Measurements from ENCODE around the gene FCSK.

The FCSK gene

DNA sequence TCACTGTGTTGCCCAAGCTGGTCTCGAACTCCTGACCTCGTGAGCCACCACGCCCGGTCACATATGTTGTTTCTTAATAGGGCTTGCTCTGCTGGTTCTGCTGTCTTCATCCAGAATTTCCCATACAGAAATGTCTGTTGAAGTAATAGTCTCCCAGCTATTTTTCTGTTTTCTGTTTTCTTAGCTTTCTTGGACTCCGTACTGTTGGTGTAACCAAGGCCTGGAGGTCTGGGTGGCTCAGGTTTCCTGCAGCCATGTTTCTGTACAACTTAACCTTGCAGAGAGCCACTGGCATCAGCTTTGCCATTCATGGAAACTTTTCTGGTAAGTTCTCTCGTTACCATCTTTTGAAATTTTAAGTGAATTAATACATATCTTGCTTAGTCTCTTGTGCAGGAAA, 72.0 kb downstream of the FCSK start:
- no peak for DNase-seq (ENCODE audit: low read depth in 1 of 2, low spot score in 1 of 2)
- peak overlapping the region; percentile 95 for H3K27ac ChIP-seq (replicated peaks)
- no peaks in the 10 kb centered on the region for H3K27me3 ChIP-seq (ENCODE audit: insufficient read depth, poor library complexity, severe bottlenecking)
- TF ChIP-seq POLR2AphosphoS5 (IDR thresholded peaks at IDR 0.05; ENCODE audit: low read depth) (no peak), SPI1 (IDR thresholded peaks at IDR 0.05; ENCODE audit: borderline replicate concordance, low read depth) (no peak), GABPA (IDR thresholded peaks at IDR 0.05; ENCODE audit: low read depth) (no peak)
- TF ChIP-seq, protein P1, sequence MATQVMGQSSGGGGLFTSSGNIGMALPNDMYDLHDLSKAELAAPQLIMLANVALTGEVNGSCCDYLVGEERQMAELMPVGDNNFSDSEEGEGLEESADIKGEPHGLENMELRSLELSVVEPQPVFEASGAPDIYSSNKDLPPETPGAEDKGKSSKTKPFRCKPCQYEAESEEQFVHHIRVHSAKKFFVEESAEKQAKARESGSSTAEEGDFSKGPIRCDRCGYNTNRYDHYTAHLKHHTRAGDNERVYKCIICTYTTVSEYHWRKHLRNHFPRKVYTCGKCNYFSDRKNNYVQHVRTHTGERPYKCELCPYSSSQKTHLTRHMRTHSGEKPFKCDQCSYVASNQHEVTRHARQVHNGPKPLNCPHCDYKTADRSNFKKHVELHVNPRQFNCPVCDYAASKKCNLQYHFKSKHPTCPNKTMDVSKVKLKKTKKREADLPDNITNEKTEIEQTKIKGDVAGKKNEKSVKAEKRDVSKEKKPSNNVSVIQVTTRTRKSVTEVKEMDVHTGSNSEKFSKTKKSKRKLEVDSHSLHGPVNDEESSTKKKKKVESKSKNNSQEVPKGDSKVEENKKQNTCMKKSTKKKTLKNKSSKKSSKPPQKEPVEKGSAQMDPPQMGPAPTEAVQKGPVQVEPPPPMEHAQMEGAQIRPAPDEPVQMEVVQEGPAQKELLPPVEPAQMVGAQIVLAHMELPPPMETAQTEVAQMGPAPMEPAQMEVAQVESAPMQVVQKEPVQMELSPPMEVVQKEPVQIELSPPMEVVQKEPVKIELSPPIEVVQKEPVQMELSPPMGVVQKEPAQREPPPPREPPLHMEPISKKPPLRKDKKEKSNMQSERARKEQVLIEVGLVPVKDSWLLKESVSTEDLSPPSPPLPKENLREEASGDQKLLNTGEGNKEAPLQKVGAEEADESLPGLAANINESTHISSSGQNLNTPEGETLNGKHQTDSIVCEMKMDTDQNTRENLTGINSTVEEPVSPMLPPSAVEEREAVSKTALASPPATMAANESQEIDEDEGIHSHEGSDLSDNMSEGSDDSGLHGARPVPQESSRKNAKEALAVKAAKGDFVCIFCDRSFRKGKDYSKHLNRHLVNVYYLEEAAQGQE (IDR thresholded peaks at IDR 0.05; ENCODE audit: insufficient replicate concordance, low read depth) = no peak
- TF ChIP-seq, protein P2, sequence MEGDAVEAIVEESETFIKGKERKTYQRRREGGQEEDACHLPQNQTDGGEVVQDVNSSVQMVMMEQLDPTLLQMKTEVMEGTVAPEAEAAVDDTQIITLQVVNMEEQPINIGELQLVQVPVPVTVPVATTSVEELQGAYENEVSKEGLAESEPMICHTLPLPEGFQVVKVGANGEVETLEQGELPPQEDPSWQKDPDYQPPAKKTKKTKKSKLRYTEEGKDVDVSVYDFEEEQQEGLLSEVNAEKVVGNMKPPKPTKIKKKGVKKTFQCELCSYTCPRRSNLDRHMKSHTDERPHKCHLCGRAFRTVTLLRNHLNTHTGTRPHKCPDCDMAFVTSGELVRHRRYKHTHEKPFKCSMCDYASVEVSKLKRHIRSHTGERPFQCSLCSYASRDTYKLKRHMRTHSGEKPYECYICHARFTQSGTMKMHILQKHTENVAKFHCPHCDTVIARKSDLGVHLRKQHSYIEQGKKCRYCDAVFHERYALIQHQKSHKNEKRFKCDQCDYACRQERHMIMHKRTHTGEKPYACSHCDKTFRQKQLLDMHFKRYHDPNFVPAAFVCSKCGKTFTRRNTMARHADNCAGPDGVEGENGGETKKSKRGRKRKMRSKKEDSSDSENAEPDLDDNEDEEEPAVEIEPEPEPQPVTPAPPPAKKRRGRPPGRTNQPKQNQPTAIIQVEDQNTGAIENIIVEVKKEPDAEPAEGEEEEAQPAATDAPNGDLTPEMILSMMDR (IDR thresholded peaks at IDR 0.05; ENCODE audit: insufficient read depth, low read length) = no peak
- peak overlapping the region; percentile 52 for H3K4me3 ChIP-seq (replicated peaks; ENCODE audit: insufficient read depth, low read length)

GRCh38 chr16:70527315-70527996, 73.1 kb downstream of the FCSK start:
- Histone ChIP-seq H3K4me3 (replicated peaks; ENCODE audit: insufficient read depth, low read length) (peak overlapping the region; percentile 52), H3K27me3 (ENCODE audit: insufficient read depth, poor library complexity, severe bottlenecking) (no peaks in the 10 kb centered on the region), H3K27ac (replicated peaks) (no peak overlapping the region)
- TF ChIP-seq, protein P1 (IDR thresholded peaks at IDR 0.05; ENCODE audit: insufficient replicate concordance, low read depth) = no peak
- DNase-seq (ENCODE audit: low read depth in 1 of 2, low spot score in 1 of 2) = no peak

DNA sequence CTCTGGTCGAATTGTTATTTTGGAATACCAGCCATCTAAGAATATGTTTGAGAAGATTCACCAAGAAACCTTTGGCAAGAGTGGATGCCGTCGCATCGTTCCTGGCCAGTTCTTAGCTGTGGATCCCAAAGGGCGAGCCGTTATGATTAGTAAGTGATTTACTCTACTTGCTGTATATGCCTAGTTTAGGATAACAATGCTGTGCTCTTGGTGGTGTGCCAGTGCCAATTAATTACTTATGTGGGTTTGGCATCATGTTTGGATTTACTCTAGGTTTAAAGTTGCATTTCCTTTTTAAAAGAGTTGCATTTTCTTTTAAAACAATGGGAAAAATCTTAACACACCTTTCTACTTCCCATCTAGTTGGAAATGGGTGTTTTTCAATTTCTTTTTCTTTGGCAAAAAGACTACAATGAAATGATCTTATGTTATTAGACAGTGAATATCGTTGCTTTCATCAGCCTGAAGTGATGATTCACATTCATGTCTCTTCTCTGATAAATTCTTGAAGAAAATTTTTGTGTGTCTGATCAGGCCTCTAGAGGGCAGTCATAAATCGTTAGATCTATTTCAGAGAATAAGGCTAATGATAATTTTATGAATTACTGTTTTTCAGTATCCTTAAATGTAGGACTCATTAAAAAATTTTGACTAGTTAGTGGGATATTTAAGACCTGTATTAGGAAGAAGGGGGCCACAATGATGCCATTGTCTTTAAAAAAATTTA, 74.8 kb downstream of the FCSK start:
- no peaks in the 10 kb centered on the region for H3K27me3 ChIP-seq (ENCODE audit: insufficient read depth, poor library complexity, severe bottlenecking)
- no peak overlapping the region for H3K27ac ChIP-seq (replicated peaks)
- no peak overlapping the region; the same call in 1 of the 2 replicates for H3K4me3 ChIP-seq (replicated peaks; ENCODE audit: insufficient read depth, low read length)
- TF ChIP-seq SPI1 (IDR thresholded peaks at IDR 0.05; ENCODE audit: borderline replicate concordance, low read depth) (no peak), POLR2AphosphoS5 (IDR thresholded peaks at IDR 0.05; ENCODE audit: low read depth) (no peak), GABPA (IDR thresholded peaks at IDR 0.05; ENCODE audit: low read depth) (no peak)
- TF ChIP-seq, protein P1 (IDR thresholded peaks at IDR 0.05; ENCODE audit: insufficient replicate concordance, low read depth) = no peak
- TF ChIP-seq, protein P2 (IDR thresholded peaks at IDR 0.05; ENCODE audit: insufficient read depth, low read length) = no peak
- DNase-seq (ENCODE audit: low read depth in 1 of 2, low spot score in 1 of 2) = no peak
